IMR-90 (cell line): ENCODE measurements around the gene ATP2C2. TPM values are rescaled to one million over a fixed set of nuclear protein-coding genes. Genes with fewer than 3 reads are reported as not detected.

Source experiments
- ATAC-seq: fragments of 200-7000 bp; cut with Tn5 transposase; 2 replicates; pipeline ENCODE4 v1.9.1; 2020; ENCODE audit warnings: low read depth, mild to moderate bottlenecking, moderate library complexity
- BruUV-seq: library from RNA; stranded (reverse); fragments of 400-500 nt; replicated peaks from 2 replicates; lab custom pipeline; 2021; lab: Mats Ljungman, UMichigan
- CTCF ChIA-PET: fragments of 300-600 bp; formaldehyde crosslinking; extraction: SDS; loops from one replicate; lab custom pipeline; 2021; ENCODE audit warnings: antibody characterized with exemption; lab: Yijun Ruan, JAX
- POLR2A ChIA-PET: fragments of 300-600 bp; sonication (Branson Sonifier 250); formaldehyde crosslinking; loops from one replicate; lab custom pipeline; 2022; ENCODE audit warnings: antibody characterized with exemption; ENCODE audit not compliant: unreplicated experiment; lab: Charles Lee
- DNase-seq: peaks from one replicate; pipeline ENCODE4 v3.0.0; 2013
- H2AFZ ChIP-seq: replicated peaks from 2 replicates; pipeline ENCODE3; 2013; ENCODE audit warnings: low read length, mild to moderate bottlenecking; ENCODE audit not compliant: poor library complexity
- H2AK5ac ChIP-seq: 2 replicates; pipeline ENCODE4 v1.6.1; 2013; ENCODE audit warnings: low read depth, low read length, inconsistent platforms
- H2AK9ac ChIP-seq: replicated peaks from 2 replicates; pipeline ENCODE3; 2013; ENCODE audit warnings: mild to moderate bottlenecking, low read depth, low read length, moderate library complexity; ENCODE audit not compliant: poor library complexity
- H2BK120ac ChIP-seq: 2 replicates; pipeline ENCODE4 v1.6.1; 2013; ENCODE audit warnings: low read depth, low read length, inconsistent platforms
- H2BK15ac ChIP-seq: 3 replicates; pipeline ENCODE4 v1.6.1; 2013; ENCODE audit warnings: low read depth, low read length, inconsistent platforms
- H2BK20ac ChIP-seq: 2 replicates; pipeline ENCODE4 v1.6.1; 2013; ENCODE audit warnings: low read depth, mild to moderate bottlenecking, inconsistent platforms, low read length, moderate library complexity
- H2BK5ac ChIP-seq: 2 replicates; pipeline ENCODE4 v1.6.1; 2013; ENCODE audit warnings: mild to moderate bottlenecking, low read depth, low read length, inconsistent platforms; ENCODE audit not compliant: poor library complexity, severe bottlenecking
- H3K14ac ChIP-seq: replicated peaks from 2 replicates; pipeline ENCODE4 v1.6.1; 2013; ENCODE audit warnings: low read depth, low read length, inconsistent platforms
- H3K18ac ChIP-seq: 2 replicates; pipeline ENCODE4 v1.6.1; 2013; ENCODE audit warnings: low read depth, low read length, control low read depth
- H3K23ac ChIP-seq: 2 replicates; pipeline ENCODE4 v1.6.1; 2013; ENCODE audit warnings: low read depth, low read length, inconsistent platforms
- H3K27ac ChIP-seq: 2 replicates; pipeline ENCODE4 v1.5.1; 2013; ENCODE audit warnings: mild to moderate bottlenecking, control low read depth, low read length; ENCODE audit not compliant: insufficient read depth
- H3K27me3 ChIP-seq: 2 replicates; pipeline ENCODE4 v1.6.1; 2013; ENCODE audit warnings: low read length; ENCODE audit not compliant: control insufficient read depth, insufficient read depth
- H3K36me3 ChIP-seq: 2 replicates; pipeline ENCODE4 v1.6.1; 2013; ENCODE audit warnings: low read length, mixed read lengths; ENCODE audit not compliant: control insufficient read depth, insufficient read depth
- H3K4ac ChIP-seq: 2 replicates; pipeline ENCODE4 v1.6.1; 2013; ENCODE audit warnings: low read depth, low read length, inconsistent platforms
- H3K4me1 ChIP-seq: 2 replicates; pipeline ENCODE4 v1.6.1; 2013; ENCODE audit warnings: low read length, mixed read lengths; ENCODE audit not compliant: control insufficient read depth, insufficient read depth
- H3K4me2 ChIP-seq: 2 replicates; pipeline ENCODE4 v1.6.1; 2013; ENCODE audit warnings: low read depth, mild to moderate bottlenecking, control low read depth, low read length, moderate library complexity
- H3K4me3 ChIP-seq: 2 replicates; pipeline ENCODE4 v1.5.1; 2013; ENCODE audit warnings: low read depth, mild to moderate bottlenecking, control low read depth, low read length, moderate library complexity; ENCODE audit not compliant: insufficient read depth
- H3K56ac ChIP-seq: 2 replicates; pipeline ENCODE4 v1.6.1; 2013; ENCODE audit warnings: low read length, inconsistent platforms; ENCODE audit not compliant: insufficient read depth; ENCODE audit errors: extremely low read depth
- H3K79me1 ChIP-seq, 2 experiments: 2 replicates each; pipeline ENCODE4 v1.6.1; 2013; ENCODE audit warnings: low read length in 2 of 2, inconsistent platforms in 1 of 2, low read depth in 1 of 2
- H3K9ac ChIP-seq: 2 replicates; pipeline ENCODE4 v1.6.1; 2013; ENCODE audit warnings: low read depth, low read length, control low read depth
- H3K9me1 ChIP-seq: 2 replicates; pipeline ENCODE4 v1.6.1; 2013; ENCODE audit warnings: low read length, inconsistent platforms; ENCODE audit not compliant: insufficient read depth
- H3K9me3 ChIP-seq: 2 replicates; pipeline ENCODE4 v1.6.1; 2013; ENCODE audit warnings: low read length; ENCODE audit not compliant: control insufficient read depth, insufficient read depth
- H4K20me1 ChIP-seq: 2 replicates; pipeline ENCODE4 v1.6.1; 2013; ENCODE audit warnings: low read length, inconsistent platforms; ENCODE audit not compliant: insufficient read depth
- H4K5ac ChIP-seq: 2 replicates; pipeline ENCODE4 v1.6.1; 2013; ENCODE audit warnings: mild to moderate bottlenecking, low read depth, low read length, control low read depth
- H4K8ac ChIP-seq, 2 experiments: 2 replicates each; pipeline ENCODE4 v1.6.1; 2013; ENCODE audit warnings: low read depth in 2 of 2, low read length in 2 of 2, control low read depth in 1 of 2, inconsistent platforms in 1 of 2
- H4K91ac ChIP-seq: 2 replicates; pipeline ENCODE4 v1.6.1; 2013; ENCODE audit warnings: low read depth, low read length, inconsistent platforms; ENCODE audit not compliant: insufficient read depth
- CHD1 ChIP-seq: IDR thresholded peaks from 2 replicates; pipeline ENCODE4 v1.6.1; 2012; ENCODE audit warnings: low read depth, low read length, improper control_type of control experiment
- FOS ChIP-seq: fragments of 150-350 bp; IDR thresholded peaks from 2 replicates; pipeline ENCODE4 v1.6.1; 2016; ENCODE audit warnings: low read depth, low read length
- MAZ ChIP-seq: IDR thresholded peaks from 2 replicates; pipeline ENCODE4 v1.6.1; 2012; ENCODE audit warnings: low read depth, mild to moderate bottlenecking, low read length, improper control_type of control experiment, moderate library complexity, borderline replicate concordance
- MXI1 ChIP-seq: IDR thresholded peaks from 2 replicates; pipeline ENCODE4 v1.6.1; 2012; ENCODE audit warnings: low read depth, mild to moderate bottlenecking, low read length, moderate library complexity, borderline replicate concordance
- NFE2L2 ChIP-seq: fragments of 150-350 bp; IDR thresholded peaks from 2 replicates; pipeline ENCODE4 v1.6.1; 2016; ENCODE audit warnings: low read depth, mild to moderate bottlenecking, low read length
- POLR2A ChIP-seq: IDR thresholded peaks from 2 replicates; pipeline ENCODE4 v1.6.1; 2012; ENCODE audit warnings: mild to moderate bottlenecking, low read depth, low read length
- RAD21 ChIP-seq: IDR thresholded peaks from 2 replicates; pipeline ENCODE4 v1.6.1; 2012; ENCODE audit warnings: low read length, improper control_type of control experiment
- RCOR1 ChIP-seq: IDR thresholded peaks from 2 replicates; pipeline ENCODE4 v1.6.1; 2012; ENCODE audit warnings: mild to moderate bottlenecking, low read length, improper control_type of control experiment; ENCODE audit not compliant: insufficient replicate concordance
- RFX5 ChIP-seq: IDR thresholded peaks from 2 replicates; pipeline ENCODE4 v1.8.0; 2012; ENCODE audit warnings: low read depth, mild to moderate bottlenecking, low read length, moderate library complexity
- SMC3 ChIP-seq: fragments of 150-350 bp; IDR thresholded peaks from 2 replicates; pipeline ENCODE4 v1.6.1; 2016; ENCODE audit warnings: low read depth, mild to moderate bottlenecking, antibody characterized with exemption, low read length, moderate library complexity
- WGBS, 2 experiments: methylation state at CpG; one replicate each; pipeline versions ENCODE4 v1.1.5 to v1.1.7; 2013; ENCODE audit warnings: missing lambda C conversion rate in 2 of 2; ENCODE audit not compliant: insufficient read length in 1 of 2; ENCODE audit errors: extremely low coverage in 2 of 2; 5-methylcytosine and 5-hydroxymethylcytosine counted together
- dilution Hi-C: fragments of 300-500 bp; cut with HindIII; formaldehyde crosslinking; loops from one replicate; pipeline ENCODE4 v1.14.3; 2018; ENCODE audit warnings: low sequenced_read_pairs; ENCODE audit not compliant: unreplicated experiment
- in situ Hi-C: fragments of 300-500 bp; cut with MboI; formaldehyde crosslinking; loops from 3 replicates; pipeline ENCODE4 v1.14.3; 2019; ENCODE audit warnings: low sequenced_read_pairs, inconsistent platforms, mixed read lengths
- intact Hi-C: fragments of 100-400 bp; cut with micrococcal nuclease; formaldehyde crosslinking; loops from 2 replicates; pipeline ENCODE4 v1.10.0; 2022
- polyA plus RNA-seq, 3 experiments: library from polyadenylated mRNA; depleted of rRNA; stranded (reverse); fragments of >200 nt; gene quantifications; 2 replicates each; pipeline ENCODE4 v1.2.3, GENCODE V29; 2012; ENCODE audit warnings: low replicate concordance in 1 of 3
- total RNA-seq: library from RNA; depleted of rRNA; stranded (reverse); fragments of >200 nt; gene quantifications from 2 replicates; pipeline ENCODE4 v1.2.3, GENCODE V29; 2012
- TF ChIP-seq, protein P1 (sequence below): fragments of 150-350 bp; IDR thresholded peaks from 2 replicates; pipeline ENCODE4 v1.6.1; 2016; ENCODE audit warnings: low read depth, mild to moderate bottlenecking, low read length, moderate library complexity, borderline replicate concordance
- TF ChIP-seq, protein P2 (sequence below): conservative IDR thresholded peaks from 2 replicates; pipeline ENCODE4 v1.5.1; 2012; ENCODE audit warnings: mild to moderate bottlenecking, low read depth, low read length, improper control_type of control experiment

The ATP2C2 gene
- total and polyA plus RNA-seq, 2 of the 4 experiments (the other 2 are of a cell fraction): not detected

DNA sequence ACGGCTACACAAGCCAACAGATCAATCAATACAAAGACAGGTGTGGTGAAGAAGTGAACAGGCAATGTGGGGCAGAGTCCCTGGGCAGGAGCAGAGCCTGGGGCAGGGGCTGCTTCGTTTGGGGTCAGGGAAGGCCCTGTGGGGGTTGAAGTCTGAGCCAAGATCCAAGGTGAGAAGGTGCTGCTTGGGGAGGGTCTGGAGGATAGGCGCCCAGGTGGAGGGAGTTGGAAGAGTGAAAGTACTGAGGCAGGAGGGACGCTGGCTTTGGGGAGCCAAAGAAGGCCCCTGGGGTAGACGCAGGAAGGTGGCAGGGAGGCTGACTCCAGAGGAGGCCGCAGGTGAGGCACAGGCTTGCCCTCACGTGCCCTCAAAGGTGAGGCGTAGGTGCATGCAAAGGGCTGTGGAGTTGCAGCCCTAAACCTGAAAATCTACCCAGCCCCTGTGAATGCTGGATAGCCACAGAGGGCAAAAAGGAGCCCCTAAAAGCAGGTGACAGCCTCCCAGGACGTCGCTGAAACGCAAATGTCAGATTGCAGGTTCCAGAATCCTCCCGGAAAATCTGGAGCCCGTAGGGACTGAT, 40.3 kb upstream of the ATP2C2 start:
- DNase-seq (no peak), ATAC-seq (no peak)
- ChIA-PET CTCF (no interaction called here), POLR2A (no interaction called here)
- Histone ChIP-seq H2AK5ac (no peak overlapping the region), H3K79me1 (no peaks in the 10 kb centered on the region), H4K20me1 (0 out of 2 replicates have a peak, but pooled peaks cover 3% of the 10 kb centered on the region), H2BK5ac (no peak overlapping the region), H4K91ac (no peak overlapping the region), H3K27me3 (no peaks in the 10 kb centered on the region), H4K8ac (no peak overlapping the region), H3K23ac (no peak overlapping the region), H3K14ac (no peak overlapping the region), H3K4me2 (no peak overlapping the region), H3K9ac (no peak overlapping the region), H3K9me3 (no peaks in the 10 kb centered on the region), H2AFZ (no peak overlapping the region), H3K18ac (no peak overlapping the region), H4K5ac (no peak overlapping the region), H3K4ac (no peak overlapping the region), H3K9me1 (no peaks in the 10 kb centered on the region), H2BK120ac (no peak overlapping the region), H3K4me1 (no peaks in the 10 kb centered on the region), H3K56ac (no peak overlapping the region), H3K36me3 (peaks cover 31% of the 10 kb centered on the region), H2BK20ac (no peak overlapping the region), H2BK15ac (no peak overlapping the region), H3K4me3 (no peak overlapping the region), H2AK9ac (no peak overlapping the region), H3K27ac (no peak overlapping the region)
- WGBS, 2 experiments: 73% methylated on average over 10 of the region's 13 CpGs; no CpG with 5 or more reads in 1 of the 2 experiments
- intact Hi-C loops: loop anchor here (1.0 kb wide), 1 partner anchor 27 kb away; no protein-coding TSS in a partner anchor
- dilution Hi-C loops: no loop called here
- in situ Hi-C loops: no loop called here
- no TSS peak for BruUV-seq
- no peak for TF ChIP-seq SMC3
- no peak for TF ChIP-seq RFX5
- TF ChIP-seq MAZ: no peak
- no peak for TF ChIP-seq MXI1
- TF ChIP-seq, protein P1, sequence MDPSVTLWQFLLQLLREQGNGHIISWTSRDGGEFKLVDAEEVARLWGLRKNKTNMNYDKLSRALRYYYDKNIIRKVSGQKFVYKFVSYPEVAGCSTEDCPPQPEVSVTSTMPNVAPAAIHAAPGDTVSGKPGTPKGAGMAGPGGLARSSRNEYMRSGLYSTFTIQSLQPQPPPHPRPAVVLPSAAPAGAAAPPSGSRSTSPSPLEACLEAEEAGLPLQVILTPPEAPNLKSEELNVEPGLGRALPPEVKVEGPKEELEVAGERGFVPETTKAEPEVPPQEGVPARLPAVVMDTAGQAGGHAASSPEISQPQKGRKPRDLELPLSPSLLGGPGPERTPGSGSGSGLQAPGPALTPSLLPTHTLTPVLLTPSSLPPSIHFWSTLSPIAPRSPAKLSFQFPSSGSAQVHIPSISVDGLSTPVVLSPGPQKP: no peak
- no peak for TF ChIP-seq POLR2A
- TF ChIP-seq FOS: no peak
- TF ChIP-seq CHD1: no peak
- no peak for TF ChIP-seq RAD21
- no peak for TF ChIP-seq NFE2L2
- TF ChIP-seq, protein P2, sequence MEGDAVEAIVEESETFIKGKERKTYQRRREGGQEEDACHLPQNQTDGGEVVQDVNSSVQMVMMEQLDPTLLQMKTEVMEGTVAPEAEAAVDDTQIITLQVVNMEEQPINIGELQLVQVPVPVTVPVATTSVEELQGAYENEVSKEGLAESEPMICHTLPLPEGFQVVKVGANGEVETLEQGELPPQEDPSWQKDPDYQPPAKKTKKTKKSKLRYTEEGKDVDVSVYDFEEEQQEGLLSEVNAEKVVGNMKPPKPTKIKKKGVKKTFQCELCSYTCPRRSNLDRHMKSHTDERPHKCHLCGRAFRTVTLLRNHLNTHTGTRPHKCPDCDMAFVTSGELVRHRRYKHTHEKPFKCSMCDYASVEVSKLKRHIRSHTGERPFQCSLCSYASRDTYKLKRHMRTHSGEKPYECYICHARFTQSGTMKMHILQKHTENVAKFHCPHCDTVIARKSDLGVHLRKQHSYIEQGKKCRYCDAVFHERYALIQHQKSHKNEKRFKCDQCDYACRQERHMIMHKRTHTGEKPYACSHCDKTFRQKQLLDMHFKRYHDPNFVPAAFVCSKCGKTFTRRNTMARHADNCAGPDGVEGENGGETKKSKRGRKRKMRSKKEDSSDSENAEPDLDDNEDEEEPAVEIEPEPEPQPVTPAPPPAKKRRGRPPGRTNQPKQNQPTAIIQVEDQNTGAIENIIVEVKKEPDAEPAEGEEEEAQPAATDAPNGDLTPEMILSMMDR: no peak
- TF ChIP-seq RCOR1: no peak
